ENCODE data around the gene SART1.
"Not testable (repeated sequence)": the region's sequence is repeated elsewhere in the genome, so short reads cannot be mapped to it uniquely, and the experiment has no call there.

SART1 gene

DNA sequence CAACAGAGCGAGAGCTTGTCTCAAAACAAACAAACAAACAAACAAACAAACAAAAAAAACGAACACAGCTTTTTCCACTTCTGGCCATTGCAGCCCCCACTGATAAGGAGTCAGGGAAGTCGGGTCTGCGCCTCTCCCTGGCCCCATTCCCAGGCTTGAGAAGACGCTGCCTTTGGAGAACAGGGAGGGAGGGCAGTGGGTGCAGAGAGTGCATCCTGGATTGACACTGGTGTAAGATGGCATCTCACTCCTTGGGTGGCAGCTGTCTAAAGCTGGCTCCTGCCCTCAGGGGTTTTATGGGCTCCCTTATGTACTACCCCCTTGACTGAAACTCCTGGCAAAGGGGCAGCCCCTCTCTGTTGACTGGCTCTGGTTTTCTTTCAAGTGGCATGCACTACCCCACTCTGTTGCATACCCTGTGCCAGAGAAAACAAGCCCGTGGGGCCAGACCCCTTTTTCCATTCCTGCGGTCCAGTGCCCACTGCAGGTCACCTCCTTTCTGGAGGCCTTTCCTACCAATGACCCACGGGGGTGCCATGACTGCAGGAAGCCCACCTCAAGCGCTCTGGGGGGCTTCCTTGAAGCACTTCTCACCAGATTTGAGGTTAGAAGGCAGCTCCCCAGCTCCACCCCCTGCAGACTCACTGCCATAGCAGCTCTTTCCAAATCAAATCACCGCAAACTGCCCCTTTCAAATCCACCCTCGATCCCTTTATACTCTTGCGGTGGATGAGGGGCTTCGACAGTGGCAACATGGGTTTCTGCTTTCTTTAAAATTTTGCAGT lies 29.6 kb upstream of the SART1 start:
- DNase-seq: no peak

DNA sequence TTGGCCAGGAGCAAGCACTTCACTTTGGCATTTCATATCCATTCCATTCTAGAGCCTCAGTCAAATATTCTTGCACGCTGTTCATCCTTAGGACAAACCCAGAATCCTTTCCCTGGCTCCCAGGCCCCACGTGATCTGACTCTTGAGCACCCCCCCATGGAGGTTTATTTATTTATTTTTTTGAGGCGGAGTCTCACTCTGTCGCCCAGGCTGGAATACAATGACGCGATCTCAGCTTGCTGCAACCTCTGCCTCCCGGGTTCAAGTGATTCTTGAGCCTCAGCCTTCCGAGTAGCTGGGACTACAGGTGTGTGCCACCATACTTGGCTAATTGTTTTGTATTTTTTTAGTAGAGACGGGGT lies 29.0 kb upstream of the SART1 start:
- DNase-seq: peak in 1 of 2 donors; percentile 33

DNA sequence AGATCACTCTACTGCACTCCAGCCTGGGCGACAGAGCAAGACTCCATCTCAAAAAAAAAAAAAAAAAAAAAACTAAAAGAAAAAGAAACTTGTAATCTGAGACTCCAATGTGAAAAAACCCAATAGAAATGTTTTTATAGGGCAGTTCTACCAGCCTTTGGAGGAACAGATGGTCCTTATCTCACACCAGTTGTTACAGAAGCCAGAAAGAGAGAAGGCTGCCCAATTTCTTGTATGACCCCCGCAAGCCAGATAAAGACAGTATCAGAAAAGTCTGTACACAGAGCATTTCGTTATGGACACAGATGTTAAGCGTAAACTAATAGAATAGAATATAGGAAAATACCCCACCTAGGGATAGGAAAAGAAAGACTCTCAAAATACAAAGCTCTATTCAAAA lies 27.5 kb upstream of the SART1 start:
- DNase-seq: no peak

DNA sequence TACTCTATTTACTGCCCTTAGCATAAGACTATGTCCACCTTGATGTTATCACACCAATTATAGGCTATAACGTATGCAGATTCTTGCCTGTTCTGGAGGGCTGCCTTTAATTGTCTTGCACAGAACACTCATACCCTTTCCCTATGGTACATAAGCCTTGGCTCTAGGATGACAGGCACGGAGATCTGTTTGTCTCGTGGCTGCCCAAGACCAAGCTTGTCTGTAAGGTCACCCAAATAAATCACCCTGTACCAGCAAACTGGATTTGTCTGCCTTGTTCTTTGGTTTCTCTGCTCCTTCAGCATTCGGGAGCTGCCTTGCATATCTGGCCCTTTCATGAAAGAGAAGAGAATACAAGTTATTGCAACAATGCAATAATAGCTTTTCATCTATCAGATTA lies 23.8 kb upstream of the SART1 start:
- no peak for DNase-seq

DNA sequence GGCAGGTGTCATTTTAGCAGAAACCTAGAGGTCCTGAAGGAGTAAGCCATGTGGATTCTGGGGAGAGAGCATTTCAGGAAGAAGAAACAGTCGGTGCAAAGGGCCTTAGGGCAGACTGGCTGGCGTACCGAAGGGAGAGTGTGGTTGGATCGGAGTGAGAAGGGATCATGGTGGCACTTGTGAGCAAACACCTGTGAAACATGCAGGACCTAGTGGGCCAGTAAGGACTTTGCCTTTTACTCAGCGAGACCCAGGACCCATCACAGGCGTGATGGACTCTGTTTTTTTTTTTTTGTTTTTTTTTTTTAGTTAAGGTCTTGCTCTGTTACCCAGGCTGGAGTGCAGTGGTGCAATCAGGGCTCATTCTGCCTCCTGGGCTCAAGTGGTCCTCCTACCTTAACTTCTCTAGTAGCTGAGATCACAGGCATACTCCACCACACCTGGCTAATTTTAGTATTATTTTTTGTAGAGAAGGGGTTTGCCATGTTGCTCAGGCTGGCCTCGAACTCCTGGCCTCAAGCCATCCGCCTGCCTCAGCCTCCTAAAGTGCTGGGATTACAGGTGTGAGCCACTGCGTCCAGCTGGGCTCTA lies 19.7 kb upstream of the SART1 start:
- no peak for DNase-seq

DNA sequence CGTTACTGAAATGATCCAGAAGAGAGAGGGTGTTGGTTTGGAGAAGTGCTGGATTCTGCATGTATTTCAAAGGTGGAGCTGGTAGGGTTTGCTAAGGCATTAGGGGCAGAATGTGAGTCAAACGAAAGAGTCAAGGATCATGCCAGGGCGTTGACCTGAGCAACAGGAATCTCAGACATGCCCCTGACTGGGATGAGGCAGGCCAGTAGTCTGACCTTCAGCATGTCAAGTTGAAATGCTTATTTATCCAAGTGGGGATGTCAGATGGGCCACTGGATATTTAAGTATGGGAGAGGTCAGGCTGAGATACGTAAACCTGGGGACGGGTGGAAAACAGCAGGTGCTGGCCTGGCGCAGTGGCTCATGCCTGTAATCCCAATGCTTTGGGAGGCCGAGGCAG lies 19.0 kb upstream of the SART1 start:
- DNase-seq: no peak

DNA sequence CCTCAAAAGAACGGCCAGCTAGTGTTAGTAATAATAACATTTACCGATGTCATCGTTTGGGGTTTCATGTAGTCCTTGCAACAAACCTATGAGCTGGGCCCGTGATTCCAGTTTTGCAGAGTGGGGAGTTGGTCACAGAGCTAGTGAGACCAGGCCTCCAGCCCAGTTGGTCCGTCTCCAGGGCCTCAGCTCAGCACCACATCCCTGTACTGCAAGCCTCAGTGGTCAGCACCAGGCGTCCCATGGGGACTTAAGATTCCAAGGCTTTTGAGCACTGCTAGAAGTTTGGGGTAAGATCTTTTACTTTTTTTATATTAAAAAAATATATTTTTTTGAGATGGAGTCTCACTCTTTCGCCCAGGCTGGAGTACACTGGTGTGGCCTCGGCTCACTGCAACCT lies 17.3 kb upstream of the SART1 start:
- no peak for DNase-seq

DNA sequence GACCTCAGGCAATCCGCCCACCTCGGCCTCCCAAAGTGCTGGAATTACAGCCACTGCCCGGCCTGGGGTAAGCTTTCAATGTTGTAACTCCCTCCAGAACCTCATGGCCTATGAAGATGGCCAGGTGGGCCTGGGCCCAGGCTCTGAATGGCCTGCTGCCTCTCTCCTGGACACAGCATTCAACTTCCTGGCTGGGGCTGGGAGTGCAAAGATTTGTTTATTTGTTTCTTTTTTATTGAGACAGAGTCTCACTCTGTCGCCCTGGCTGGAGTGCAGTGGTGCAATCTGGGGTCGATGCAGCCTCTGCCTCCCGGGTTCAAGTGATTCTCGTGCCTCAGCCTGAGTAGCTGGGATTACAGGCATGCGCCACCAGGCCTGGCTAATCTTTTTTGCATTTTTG lies 16.8 kb upstream of the SART1 start:
- no peak for DNase-seq

DNA sequence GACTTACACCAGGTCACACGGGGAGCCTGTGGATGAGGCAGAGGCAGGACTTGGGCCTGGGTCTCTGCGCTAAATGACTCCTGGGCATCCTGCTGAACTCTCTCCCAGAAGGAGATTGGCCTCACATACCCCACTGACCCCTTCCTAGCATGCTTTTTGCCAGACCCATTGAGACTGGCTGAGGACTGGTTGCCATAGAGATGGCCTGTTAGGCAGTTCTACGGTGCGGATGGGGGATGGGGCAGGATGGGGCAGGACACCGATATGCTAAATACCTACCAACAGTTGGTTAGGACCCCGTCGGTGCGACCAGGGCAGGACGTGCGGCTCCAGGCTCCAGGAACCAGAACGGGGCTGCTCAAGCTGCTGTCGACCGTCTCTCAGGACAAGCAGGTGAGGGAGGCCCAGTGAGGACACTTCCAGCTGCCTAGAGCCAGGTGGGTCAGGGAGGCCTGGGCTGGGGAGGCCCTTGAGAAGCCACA lies 16.1 kb upstream of the SART1 start, which contains the start of gene TSGA10IP:
TSGA10IP (plus strand) TSS at position 51 of the 482 bp plus-strand sequence; CDS start at position 247, 196 bp downstream.
- no peak for DNase-seq

DNA sequence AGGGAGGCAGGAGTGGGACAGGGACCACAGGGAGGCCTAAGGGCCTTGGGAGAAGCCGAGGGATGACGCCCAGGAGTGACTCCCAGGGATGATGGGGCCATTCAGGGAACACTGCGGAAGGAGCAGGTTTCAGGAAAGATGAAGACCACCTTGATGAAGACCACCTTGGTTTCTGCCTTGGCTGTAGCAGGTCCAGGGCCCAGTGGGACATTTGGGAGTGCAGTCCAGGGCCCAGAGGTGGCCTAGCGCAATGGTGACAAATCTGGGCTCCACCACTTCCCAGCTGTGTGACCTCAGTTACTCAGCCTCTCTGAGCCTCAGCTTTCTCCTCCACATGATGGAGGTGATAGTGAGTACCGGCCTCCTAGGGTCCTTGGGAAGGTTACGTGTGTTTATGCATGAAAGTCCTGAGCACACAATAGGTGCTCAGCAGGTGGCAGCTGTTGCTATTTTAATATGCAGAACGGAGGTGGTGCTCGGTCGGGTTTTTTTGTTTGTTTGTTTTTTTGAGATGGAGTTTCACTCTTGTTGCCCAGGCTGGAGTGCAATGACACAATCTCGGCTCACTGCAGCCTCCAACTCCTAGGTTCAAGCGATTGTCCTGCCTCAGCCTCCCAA lies 15.5 kb upstream of the SART1 start:
- no peak for DNase-seq

DNA sequence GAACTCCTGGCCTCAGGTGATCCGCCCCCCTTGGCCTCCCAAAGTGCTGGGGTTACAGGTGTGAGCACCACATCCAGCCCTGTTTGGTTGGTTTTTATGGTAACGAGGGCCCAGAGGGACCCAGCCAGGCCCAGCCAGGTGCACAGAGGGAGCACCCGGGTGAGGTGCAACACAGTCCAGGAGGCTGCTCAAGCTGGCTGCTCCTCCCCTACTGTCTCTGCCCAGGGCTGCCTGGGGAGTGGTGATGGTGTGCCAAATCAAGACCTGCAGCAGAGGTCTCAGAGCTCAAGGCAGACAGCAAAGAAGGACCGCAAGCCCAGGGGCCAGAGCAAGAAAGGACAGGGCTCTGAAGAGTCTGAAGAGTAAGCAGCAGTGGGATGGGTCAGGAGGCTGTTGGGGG lies 14.9 kb upstream of the SART1 start:
- DNase-seq: no peak

DNA sequence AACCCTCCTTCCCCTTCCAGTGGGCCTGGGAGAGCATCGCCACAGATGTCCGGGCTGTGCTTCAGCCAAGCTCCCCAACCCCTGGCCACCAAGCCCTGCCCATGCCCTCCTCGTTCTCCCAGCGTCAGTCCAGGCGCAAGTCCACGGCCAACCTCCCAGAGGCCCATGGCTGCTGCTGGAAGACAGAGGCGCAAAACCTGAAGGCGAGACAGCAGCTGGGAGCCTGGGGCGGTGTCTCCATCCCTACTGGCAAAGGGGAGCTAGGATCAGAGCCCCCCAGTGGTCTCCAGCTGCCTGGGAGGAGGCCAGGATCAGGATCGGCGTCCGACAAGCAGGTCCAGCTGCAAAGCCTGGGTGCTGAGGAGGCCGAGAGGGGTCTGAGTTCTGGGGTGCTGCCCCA lies 14.4 kb upstream of the SART1 start:
- DNase-seq: no peak

DNA sequence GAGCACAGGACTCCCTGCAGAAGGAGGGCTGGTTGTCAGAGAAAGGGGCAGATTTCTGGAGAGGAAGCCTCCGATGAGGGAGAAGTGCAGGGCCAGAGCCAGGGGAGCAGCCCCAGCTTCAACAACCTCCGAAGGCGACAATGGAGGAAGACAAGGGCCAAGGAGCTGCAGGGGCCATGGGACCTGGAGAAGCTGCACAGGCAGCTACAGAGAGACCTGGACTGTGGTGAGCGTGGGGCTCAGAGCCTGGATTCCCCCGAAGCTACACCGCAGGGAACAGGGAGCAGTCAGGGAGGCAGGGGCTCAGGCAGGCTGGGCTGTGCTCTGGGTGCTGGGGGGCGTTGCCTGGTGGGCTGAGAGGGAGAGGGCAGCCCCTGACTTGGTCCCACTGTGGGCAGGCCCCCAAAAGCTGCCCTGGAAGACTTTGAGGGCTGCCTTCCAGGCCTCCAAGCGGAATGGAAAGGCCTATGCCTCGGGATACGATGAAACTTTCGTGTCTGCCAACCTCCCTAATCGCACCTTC lies 13.9 kb upstream of the SART1 start:
- DNase-seq: no peak

DNA sequence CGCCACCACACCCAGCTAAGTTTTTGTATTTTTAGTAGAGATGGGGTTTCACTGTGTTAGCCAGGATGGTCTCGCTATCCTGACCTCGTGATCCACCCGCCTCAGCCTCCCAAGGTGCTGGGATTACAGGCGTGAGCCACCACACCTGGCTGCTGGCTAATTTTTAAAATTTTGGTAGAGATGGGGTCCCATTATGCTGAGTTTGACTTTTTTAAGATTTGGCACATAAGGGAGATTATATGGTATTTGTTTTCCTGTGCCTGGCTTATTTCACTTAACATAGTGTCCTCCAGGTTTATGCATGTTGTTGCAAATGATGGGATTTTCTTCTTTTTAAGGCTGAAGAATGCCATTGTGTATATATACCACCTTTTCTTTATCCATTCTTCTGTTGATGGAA lies 10.8 kb upstream of the SART1 start:
- DNase-seq: not testable (repeated sequence)

DNA sequence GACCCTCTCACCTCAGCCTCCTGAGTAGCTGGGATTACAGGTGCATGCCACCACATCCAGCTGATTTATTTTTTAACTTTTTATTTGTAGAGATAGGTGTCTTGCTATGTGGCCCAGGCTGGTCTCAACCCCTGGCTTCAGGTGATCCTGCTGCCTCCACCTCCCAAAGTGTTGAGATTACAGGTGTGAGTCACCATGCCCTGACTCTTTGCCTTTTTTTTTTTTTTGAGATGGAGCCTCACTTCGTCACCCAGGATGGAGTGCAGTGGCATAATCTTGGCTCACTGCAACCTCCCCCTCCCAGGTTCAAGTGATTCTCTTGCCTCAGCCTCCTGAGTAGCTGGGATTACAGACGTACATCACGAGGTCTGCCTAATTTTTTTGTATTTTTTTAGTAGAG lies 9.9 kb upstream of the SART1 start:
- DNase-seq: not testable (repeated sequence)

DNA sequence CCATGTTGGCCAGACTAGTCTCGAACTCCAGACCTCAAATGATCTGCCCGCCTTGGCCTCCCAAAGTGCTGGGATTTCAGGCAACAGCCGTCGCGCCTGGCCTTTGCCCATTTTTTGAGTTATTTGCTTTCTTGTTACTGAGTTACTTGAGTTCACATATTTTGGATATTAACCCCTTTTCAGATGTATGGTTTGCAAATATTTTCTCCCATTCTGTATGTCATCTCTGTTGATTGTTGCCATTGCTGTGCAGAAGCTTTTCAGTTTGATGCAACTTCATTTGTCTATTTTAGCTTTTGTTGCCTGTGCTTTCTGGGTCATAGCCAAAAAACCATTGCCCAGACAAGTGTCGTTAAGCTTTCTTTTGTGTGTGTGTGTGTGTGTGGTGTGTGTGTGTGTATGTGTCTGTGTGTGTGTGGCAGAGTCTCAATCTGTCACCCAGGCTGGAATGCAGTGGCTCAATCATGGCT lies 9.4 kb upstream of the SART1 start:
- DNase-seq: no peak

DNA sequence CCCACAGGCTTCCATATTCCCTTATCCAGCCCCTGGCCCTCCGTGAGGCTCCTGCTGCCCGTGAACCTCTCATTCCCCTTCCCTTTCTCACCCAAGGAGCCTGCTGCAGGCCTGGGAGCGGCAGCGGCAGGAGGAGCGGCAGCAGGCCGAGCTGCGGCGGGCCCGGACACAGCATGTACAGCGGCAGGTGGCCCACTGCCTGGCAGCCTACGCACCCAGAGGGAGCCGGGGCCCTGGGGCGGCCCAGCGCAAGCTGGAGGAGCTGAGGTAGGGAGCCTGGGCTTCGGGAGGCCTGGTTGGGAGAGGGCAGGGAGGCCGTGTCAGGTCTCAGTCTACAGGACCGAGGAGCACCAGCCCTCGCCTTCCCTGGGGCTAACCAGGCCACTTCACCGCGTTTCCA lies 8.1 kb upstream of the SART1 start:
- no peak for DNase-seq

DNA sequence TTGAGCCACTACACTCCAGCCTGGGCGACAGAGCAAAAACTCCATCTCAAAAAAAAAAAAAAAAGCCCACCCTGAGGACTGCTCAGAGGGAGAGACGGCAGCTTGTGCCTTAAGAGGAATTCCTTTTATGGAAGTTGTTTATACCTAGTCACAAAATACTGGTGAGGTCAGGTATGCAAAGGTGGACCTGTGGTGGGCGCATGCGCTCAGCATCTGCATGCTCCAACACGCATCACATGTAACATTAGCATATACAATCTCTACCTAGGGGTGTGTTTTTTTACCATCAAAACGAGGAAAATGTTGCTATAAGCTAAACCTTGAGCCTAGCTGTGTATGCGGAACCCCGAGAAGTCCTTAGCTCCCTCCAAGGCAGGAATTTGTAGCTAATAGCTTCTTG lies 6.8 kb upstream of the SART1 start:
- no peak for DNase-seq

DNA sequence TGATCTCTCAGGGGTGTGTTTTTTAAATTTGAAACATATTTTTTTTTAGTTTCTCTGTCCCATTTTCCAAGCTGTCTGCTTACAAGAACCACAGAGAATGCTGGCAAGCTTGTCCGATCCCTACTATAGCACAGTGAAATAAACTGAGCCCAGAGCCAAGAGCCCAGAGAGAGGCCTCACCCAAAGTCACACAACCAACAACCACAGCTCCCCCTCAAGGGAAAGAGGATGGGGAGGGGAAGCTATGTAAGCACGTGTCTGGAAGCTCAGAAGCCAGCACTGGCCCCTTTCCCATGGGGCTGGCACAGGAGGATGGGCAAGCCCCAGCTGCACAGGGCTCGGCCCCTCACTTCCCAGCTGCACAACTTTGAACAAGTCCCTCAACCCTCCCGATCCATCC lies 3.2 kb upstream of the SART1 start:
- no peak for DNase-seq

DNA sequence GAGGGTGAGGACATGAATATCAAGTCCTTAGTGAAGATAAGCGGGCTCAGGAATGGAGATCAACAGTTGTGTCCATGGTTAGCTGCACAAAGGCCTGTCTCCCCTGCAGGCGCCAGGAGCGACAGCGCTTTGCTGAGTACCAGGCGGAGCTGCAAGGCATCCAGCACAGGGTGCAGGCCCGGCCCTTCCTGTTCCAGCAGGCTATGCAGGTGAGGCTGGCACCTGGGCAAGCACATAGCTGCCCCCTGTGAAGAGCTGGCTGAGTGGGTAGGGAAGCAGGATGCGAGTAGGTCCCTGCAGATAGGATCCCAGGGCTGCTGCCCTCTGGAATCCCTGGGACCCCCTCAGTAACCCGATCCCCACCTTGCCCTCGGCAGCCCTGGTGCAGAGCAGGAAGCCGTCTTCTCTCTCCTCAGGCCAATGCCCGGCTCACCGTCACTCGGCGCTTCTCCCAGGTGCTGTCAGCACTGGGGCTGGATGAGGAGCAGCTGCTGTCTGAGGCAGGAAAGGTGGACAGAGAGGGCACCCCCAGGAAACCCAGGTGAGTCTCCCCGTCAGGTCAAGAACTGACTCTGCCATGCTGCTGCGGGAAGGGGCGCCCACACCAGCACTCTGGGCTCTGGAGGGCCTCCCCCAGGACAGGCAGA lies 2.6 kb upstream of the SART1 start:
- no peak for DNase-seq

DNA sequence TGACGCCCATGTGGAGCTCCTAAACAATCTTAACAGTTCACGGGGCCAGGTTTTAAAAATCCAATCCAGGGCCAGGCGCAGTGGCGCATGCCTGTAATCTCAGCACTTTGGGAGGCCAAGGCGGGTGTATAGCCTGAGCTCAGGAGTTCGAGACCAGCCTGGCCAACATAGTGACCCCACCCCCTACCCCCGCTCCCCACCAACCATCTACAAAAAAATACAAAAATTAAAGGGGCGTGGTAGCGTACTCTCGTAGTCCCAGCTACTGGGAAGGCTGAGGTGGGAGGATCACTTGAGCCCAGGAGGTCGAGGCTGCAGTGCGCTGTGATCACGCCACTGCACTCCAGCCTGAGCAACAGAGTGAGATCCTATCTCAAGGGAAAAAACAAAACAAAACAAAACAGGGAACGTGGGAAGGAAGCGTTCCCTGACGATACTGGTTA lies 689 bp upstream of the SART1 start:
- no peak for DNase-seq

DNA sequence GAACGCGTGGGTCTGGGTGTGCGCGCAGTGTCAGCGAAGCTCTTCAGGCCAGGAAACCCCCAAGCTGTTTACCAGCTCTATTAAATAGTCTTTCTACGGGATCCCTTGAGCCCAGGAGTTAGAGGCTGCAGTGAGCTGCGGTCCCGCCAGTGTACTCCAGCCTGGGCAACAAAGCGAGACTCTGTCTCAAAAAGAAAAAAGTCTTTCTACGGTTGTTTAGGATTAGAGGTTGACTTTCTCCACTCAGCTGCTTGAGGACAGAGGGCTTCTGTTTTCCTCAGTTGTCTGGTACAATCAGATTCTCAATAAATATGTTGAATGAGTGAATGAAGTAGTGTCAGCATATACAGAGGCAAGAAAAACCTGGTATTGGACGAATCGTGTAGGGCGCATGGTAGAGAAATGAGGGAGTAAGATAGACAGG lies 619 bp downstream of the SART1 start:
- no peak for DNase-seq

DNA sequence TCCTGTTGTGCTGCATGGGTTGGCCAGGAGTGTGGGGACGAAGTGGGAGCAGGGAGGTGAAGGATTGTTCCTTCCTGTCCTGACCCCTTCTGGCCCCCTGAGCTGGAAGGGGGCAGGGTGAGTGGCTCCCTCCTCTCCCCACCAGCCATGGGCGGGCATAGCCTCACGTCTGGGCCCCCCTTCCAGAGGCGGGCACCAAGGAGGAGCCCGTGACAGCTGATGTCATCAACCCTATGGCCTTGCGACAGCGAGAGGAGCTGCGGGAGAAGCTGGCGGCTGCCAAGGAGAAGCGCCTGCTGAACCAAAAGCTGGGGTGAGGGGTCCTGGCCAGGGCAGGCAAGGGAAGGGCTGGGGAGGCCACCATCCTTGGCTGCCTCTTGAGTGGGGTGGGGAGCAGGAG lies 3.4 kb downstream of the SART1 start:
- DNase-seq: no peak

All from inflammatory macrophage (primary cell).